H1 (cell line): Measurements from ENCODE around the gene RANBP17. TPM values are rescaled to one million over a fixed set of nuclear protein-coding genes. Genes with fewer than 3 reads are reported as not detected.

Experiments
- CBX8 ChIP-seq: fragments of 300-800, 300-1000 bp; sonication (generic); IDR thresholded peaks from 2 replicates; pipeline ENCODE4 v1.7.1; 2016; ENCODE audit warnings: low read depth, low read length, borderline replicate concordance
- GTF2F1 ChIP-seq: IDR thresholded peaks from 2 replicates; pipeline ENCODE4 v1.6.1; 2012; ENCODE audit warnings: low read depth, low read length, improper control_type of control experiment, borderline replicate concordance
- MAX ChIP-seq: IDR thresholded peaks from 2 replicates; pipeline ENCODE4 v1.6.1; 2012; ENCODE audit warnings: inconsistent platforms
- POLR2AphosphoS5 ChIP-seq: IDR thresholded peaks from 2 replicates; pipeline ENCODE4 v1.6.1; 2011; ENCODE audit warnings: low read depth, low read length
- SP1 ChIP-seq: IDR thresholded peaks from 2 replicates; pipeline ENCODE4 v1.6.1; 2011; ENCODE audit warnings: low read depth, low read length
- TEAD4 ChIP-seq: IDR thresholded peaks from 2 replicates; pipeline ENCODE4 v1.6.1; 2012; ENCODE audit warnings: low read depth, low read length, inconsistent platforms, mixed read lengths
- USF2 ChIP-seq: IDR thresholded peaks from 2 replicates; pipeline ENCODE4 v1.6.1; 2011; ENCODE audit warnings: low read length, improper control_type of control experiment
- polyA plus RNA-seq, 7 experiments: library from polyadenylated mRNA; depleted of rRNA in 3 of 7; stranded (reverse) in 5 of 7; unstranded in 2 of 7; fragments of >200 nt in 5 of 7; fragments of 200-250 nt in 2 of 7; gene quantifications; 1 replicate in 5 of 7; 2 replicates in 1 of 7; 4 replicates in 1 of 7; pipeline versions ENCODE4 v1.2.1 to v1.2.3, GENCODE V29; 2011 to 2013; ENCODE audit warnings: missing spikeins in 2 of 7, mixed read lengths in 2 of 7
- total RNA-seq: library from RNA; stranded (reverse); fragmentation: NEBNext Ultra II Directional; extraction: Animal tissue kit (Norgen Biotek cat#: 25700); gene quantifications from 2 replicates; pipeline ENCODE4 v1.2.1, GENCODE V29; 2021

The RANBP17 gene
- total and polyA plus RNA-seq, 2 of the 8 experiments (the other 6 are each of a cell fraction or from before 2014, with no cell fraction given) = 8.6 to 21.3 TPM

- TF ChIP-seq TEAD4 (no peak), MAX (no peak), USF2 (no peak), POLR2AphosphoS5 (no peak), GTF2F1 (no peak), CBX8 (no peak), SP1 (no peak)
These were observed 167.6 kb downstream of the RANBP17 start (continued) for GRCh38 chr5:171029401-171029800.
